Neural cell (in vitro differentiated cells): Measurements from ENCODE around the gene ARHGAP9.

Source experiments
- TF ChIP-seq, protein P1 (sequence below): fragments of 450-650 bp; IDR thresholded peaks from 2 replicates; pipeline ENCODE4 v1.5.1; 2014; ENCODE audit warnings: antibody characterized with exemption, mild to moderate bottlenecking, moderate library complexity; ENCODE audit not compliant: poor library complexity, severe bottlenecking
- TF ChIP-seq, protein P2 (sequence below): IDR thresholded peaks from 2 replicates; pipeline ENCODE4 v1.6.1; 2012; ENCODE audit warnings: borderline replicate concordance

DNA sequence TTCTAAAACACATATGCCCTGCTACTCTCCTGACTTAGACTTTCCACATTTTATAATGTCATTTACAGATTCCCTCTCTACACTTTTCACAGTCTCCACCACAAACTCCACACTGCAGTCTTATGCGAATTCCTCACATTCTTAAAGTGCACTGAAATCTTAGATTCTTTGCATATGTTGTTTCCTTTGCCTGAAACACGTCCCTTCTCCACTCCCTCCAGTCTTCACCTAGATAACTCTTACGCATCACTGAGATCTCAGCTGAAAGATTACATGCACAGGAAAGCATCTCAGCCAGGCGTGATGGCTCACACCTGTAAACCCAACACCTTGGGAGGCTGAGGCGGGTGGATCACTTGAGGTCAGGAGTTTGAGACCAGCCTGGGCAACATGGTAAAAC, 3.8 kb upstream of the ARHGAP9 start:
- TF ChIP-seq, protein P1, sequence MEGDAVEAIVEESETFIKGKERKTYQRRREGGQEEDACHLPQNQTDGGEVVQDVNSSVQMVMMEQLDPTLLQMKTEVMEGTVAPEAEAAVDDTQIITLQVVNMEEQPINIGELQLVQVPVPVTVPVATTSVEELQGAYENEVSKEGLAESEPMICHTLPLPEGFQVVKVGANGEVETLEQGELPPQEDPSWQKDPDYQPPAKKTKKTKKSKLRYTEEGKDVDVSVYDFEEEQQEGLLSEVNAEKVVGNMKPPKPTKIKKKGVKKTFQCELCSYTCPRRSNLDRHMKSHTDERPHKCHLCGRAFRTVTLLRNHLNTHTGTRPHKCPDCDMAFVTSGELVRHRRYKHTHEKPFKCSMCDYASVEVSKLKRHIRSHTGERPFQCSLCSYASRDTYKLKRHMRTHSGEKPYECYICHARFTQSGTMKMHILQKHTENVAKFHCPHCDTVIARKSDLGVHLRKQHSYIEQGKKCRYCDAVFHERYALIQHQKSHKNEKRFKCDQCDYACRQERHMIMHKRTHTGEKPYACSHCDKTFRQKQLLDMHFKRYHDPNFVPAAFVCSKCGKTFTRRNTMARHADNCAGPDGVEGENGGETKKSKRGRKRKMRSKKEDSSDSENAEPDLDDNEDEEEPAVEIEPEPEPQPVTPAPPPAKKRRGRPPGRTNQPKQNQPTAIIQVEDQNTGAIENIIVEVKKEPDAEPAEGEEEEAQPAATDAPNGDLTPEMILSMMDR: no peak
- TF ChIP-seq, protein P2, sequence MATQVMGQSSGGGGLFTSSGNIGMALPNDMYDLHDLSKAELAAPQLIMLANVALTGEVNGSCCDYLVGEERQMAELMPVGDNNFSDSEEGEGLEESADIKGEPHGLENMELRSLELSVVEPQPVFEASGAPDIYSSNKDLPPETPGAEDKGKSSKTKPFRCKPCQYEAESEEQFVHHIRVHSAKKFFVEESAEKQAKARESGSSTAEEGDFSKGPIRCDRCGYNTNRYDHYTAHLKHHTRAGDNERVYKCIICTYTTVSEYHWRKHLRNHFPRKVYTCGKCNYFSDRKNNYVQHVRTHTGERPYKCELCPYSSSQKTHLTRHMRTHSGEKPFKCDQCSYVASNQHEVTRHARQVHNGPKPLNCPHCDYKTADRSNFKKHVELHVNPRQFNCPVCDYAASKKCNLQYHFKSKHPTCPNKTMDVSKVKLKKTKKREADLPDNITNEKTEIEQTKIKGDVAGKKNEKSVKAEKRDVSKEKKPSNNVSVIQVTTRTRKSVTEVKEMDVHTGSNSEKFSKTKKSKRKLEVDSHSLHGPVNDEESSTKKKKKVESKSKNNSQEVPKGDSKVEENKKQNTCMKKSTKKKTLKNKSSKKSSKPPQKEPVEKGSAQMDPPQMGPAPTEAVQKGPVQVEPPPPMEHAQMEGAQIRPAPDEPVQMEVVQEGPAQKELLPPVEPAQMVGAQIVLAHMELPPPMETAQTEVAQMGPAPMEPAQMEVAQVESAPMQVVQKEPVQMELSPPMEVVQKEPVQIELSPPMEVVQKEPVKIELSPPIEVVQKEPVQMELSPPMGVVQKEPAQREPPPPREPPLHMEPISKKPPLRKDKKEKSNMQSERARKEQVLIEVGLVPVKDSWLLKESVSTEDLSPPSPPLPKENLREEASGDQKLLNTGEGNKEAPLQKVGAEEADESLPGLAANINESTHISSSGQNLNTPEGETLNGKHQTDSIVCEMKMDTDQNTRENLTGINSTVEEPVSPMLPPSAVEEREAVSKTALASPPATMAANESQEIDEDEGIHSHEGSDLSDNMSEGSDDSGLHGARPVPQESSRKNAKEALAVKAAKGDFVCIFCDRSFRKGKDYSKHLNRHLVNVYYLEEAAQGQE: no peak
